ENCODE results near the gene ADAMTSL2.

Gene ADAMTSL2

DNA sequence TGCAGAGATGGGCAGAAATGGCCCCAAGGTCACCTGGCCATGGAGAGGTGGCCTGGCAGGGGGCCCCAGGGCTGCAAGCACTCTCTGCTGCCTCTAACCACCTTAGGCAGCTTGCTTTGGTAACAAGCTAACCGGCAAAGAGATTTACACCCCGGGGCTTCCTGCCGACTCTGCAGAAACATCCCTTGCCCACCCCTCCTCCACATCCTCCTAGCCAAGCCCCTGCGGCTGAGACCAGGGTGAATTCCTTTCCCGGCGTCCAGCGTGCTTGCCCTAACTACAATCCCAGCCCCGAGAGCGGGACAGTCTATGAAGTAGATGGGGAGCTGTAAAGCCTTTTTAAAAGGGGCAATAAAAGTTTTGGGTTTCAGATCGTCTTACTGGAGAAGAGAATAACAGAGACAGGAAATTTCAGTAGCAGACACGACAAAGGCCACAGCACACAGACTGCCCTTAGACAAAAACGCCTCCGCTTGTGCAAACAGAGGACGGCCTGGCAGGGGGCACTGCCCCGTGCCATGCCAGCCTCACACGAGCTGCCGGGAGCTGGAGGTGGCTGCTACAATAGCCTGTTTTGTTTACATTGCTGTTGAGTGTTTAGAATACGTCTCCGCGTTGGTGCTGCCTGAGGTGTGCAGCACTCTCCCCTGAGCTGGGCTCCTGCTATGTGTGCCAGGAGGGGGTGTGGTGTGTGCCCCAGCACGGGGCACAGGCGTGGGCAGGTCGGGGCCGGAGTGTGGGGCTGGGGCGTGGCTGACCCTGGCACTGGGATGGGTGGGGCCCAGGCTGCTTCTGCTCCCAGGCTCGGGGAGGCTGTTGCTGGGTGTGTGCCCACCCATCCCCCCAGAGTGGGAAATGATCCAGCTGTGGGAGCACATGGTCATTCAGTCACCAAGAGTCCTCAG is 25.1 kb upstream of the ADAMTSL2 start:
- Histone ChIP-seq H3K4me3 (ENCODE audit: low read length) (no peak overlapping the region), H3K9me3 (ENCODE audit: low read length) (no peaks in the 10 kb centered on the region), H3K4me1 (ENCODE audit: insufficient read depth, low read length) (peaks cover 11% of the 10 kb centered on the region), H3K36me3 (ENCODE audit: insufficient read depth, low read length) (no peaks in the 10 kb centered on the region), H3K27me3 (ENCODE audit: insufficient read depth, low read length) (peaks cover 16% of the 10 kb centered on the region), H2AFZ (ENCODE audit: low read depth, low read length) (no peak overlapping the region)

DNA sequence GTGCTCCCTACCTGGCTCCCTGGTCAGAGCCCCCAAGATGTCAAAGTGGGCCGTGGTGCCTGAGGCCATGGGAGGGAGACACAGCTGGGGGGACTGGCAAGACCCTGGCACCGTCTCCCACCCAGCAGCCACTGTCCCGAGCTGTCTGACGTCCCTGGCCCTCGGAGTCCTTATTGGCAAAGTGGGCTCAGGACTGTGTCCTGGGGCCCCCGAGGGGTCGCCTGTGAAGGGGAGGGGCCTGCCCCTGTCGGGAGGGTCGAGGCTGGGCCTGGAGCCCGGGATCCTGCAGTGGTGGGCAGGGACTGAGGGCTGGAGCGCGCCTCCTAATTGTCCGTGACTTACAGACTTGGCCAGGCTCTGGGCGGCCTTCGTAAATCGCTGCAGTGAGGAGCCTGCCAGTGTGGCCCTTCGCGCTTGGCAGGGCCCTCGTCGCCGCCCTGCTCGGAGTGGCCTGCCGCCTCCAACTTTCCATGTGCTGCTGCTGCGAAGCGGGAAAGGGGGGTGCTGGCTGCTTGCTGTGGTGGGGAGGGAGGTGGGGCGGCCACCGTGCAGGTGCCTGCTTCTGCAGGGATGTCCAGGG is 23.5 kb upstream of the ADAMTSL2 start:
- H3K27me3 ChIP-seq (ENCODE audit: insufficient read depth, low read length), result peaks cover 20% of the 10 kb centered on the region
- no peak overlapping the region for H3K4me3 ChIP-seq (ENCODE audit: low read length)
- no peaks in the 10 kb centered on the region for H3K9me3 ChIP-seq (ENCODE audit: low read length)
- peaks cover 11% of the 10 kb centered on the region for H3K4me1 ChIP-seq (ENCODE audit: insufficient read depth, low read length)
- no peak overlapping the region for H2AFZ ChIP-seq (ENCODE audit: low read depth, low read length)
- no peaks in the 10 kb centered on the region for H3K36me3 ChIP-seq (ENCODE audit: insufficient read depth, low read length)

DNA sequence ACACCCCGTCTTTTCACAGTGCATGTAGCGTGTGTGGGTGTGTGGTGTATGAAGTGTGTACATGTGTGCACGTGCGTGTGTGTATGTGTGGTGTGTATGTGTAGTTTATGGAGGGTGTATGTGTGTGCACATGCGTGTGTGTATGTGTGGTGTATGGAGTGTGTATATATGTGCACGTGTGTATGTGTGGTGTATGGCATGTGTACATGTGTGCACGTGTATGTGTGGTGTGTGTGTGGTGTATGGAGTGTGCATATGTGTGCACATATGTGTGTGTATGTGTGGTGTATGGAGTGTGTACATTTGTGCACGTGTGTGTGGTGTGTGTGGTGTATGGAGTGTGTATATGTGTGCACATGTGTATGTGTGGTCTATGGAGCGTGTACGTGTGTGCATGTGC is 22.9 kb upstream of the ADAMTSL2 start:
- no peaks in the 10 kb centered on the region for H3K36me3 ChIP-seq (ENCODE audit: insufficient read depth, low read length)

DNA sequence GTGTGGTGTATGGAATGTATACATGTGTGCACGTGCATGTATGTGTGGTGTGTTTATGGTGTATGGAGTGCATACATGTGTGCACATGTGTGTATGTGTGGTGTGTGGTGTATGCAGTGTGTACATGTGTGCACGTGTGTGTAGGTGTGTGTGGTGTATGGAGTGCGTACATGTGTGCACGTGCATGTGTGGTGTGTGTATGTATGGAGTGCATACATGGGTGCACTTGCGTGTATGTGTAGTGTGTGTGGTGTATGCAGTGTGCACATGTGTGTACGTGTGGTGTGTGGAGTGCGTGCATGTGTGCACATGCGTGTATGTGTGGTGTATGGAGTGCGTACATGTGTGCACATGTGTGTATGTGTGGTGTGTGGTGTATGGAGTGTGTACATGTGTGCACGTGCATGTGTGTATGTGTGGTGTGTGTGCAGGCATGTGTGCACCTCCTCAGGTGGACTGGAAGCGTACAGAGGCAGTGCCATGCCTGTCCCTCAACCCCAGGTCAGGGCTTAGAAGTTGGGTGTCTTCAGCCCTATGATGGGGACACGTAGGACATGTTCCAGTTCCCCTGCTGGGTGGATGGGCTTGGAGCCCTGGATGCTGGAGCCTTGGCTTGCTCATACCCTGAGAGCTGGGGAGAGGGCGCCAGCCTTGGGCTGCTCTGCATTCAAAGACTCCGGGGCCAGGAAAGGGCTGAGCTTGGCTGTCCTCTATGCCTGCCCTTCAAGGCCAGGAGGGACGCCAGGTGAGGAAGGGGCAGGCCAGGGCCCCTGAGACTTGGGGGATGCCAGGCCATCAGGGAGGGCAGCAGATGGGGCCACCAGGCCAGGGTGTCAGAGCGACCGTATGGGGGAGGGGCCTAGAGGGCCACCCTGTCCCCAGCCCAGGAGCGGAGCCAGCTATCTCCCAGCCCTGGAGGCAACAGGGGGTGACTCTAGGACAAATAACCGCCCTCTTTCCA is 22.0 kb upstream of the ADAMTSL2 start:
- Histone ChIP-seq H3K4me1 (ENCODE audit: insufficient read depth, low read length) (peaks cover 11% of the 10 kb centered on the region), H2AFZ (ENCODE audit: low read depth, low read length) (no peak overlapping the region), H3K36me3 (ENCODE audit: insufficient read depth, low read length) (no peaks in the 10 kb centered on the region), H3K27me3 (ENCODE audit: insufficient read depth, low read length) (peaks cover 24% of the 10 kb centered on the region), H3K9me3 (ENCODE audit: low read length) (no peaks in the 10 kb centered on the region), H3K4me3 (ENCODE audit: low read length) (no peak overlapping the region)

More for the DNA sequence above, 22.9 kb upstream of the ADAMTSL2 start:
- no peak overlapping the region for H2AFZ ChIP-seq (ENCODE audit: low read depth, low read length)
- no peaks in the 10 kb centered on the region for H3K9me3 ChIP-seq (ENCODE audit: low read length)
- H3K27me3 ChIP-seq (ENCODE audit: insufficient read depth, low read length), result peaks cover 20% of the 10 kb centered on the region
- H3K4me1 ChIP-seq (ENCODE audit: insufficient read depth, low read length), result peaks cover 11% of the 10 kb centered on the region
- H3K4me3 ChIP-seq (ENCODE audit: low read length), result no peak overlapping the region

DNA sequence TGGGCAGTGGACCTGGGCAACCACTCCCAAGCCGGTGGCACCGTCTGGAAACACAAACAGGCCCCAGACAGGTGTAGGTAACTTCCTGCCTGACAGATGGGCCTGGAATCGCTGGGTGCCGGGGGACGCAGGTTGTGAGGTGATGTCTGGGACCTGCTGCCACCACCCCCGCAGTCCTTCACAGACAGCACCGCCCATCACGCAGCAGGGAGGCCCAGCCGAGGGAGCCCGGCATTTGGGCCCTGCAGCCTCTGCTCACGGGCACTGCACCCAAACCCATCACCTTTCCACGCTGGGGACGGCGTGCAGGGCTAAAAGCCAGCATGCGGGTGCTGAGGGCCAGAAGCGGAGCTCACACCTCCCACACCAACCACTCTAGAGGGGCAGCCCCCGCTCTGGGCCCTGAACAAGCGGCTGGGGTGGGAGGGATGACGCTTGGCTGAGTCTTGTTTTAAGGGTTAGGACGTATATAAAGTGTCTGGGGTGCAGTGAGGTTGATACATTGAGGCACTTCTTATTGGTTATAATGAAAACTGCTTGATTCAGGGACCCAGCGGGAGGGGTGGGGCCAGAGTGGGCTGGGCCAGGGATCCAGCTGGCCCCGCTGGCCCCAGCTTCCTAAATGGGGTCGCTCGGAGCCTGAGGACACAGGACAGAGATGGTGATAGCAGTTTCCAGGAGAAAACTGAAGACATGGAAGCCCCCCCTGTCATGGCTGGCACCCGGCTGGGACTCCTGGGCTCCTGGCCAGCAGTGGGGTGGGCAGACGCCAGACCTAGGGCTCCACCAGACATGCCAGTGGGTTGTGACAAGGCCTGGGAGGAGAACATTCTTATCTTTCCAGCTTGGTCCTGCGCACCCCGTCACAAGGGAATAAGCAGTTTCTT is 21.0 kb upstream of the ADAMTSL2 start:
- Histone ChIP-seq H3K27me3 (ENCODE audit: insufficient read depth, low read length) (peaks cover 17% of the 10 kb centered on the region), H3K4me3 (ENCODE audit: low read length) (no peak overlapping the region), H2AFZ (ENCODE audit: low read depth, low read length) (no peak overlapping the region), H3K9me3 (ENCODE audit: low read length) (no peaks in the 10 kb centered on the region), H3K4me1 (ENCODE audit: insufficient read depth, low read length) (peaks cover 11% of the 10 kb centered on the region), H3K36me3 (ENCODE audit: insufficient read depth, low read length) (no peaks in the 10 kb centered on the region)

DNA sequence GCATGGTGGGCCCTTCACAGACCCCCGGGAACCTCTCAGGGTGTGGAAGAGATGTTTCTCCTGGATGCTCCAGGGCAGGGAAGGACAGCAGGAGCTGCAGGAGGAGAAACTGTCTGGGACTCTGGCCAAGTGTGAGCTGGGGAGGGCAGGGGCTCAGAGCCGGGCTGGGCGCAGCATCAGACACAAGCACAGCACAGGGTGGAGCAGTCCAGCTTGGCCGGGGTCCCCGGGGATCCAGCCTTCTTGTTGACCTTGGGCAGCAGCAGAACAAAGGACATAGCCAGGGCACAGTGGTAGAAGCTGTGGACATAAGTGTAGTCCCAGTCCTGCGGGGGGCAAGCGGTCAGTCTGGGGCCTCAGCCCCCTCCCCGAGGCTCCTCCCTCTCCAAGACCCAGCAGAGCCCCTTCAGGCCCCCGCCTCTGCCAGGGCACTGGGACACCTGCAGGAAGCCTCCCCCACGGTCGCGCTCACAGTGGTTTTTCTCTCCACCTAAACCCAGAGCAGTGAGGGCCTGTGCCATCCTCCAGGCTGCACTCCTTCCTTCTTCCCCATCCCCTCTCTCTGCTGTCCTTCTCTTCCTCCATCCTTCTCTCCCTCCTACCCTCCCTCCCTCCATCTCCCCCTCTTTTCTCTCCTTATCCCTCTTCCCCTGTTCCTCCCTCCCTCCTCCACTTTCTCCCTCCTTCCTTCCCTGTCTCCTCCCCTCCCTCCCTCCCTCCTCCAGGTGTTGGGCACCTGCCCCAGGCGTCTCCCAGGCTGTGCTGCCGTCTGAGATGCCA is 19.9 kb upstream of the ADAMTSL2 start:
- H3K27me3 ChIP-seq (ENCODE audit: insufficient read depth, low read length), result peaks cover 15% of the 10 kb centered on the region

DNA sequence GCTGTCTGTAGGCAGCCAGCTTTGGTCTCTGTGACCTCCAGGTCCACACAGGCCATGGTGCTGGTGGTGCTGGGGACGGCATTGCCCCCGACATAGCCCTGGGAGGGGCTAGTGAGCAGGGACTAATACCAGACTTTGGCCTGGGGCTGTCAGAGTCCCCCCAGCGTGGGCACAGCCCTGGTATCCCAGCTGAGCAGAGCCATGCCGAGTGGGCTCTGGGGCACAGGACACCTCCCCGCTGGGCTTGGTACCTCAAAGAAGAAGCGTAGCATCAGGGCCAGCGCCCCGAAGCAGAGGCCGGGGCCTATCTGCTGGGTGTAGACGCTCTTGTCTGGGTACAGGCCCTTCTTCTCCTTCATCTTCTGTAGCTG is 19.3 kb upstream of the ADAMTSL2 start:
- H3K9me3 ChIP-seq (ENCODE audit: low read length), result no peaks in the 10 kb centered on the region
- peaks cover 9% of the 10 kb centered on the region for H3K27me3 ChIP-seq (ENCODE audit: insufficient read depth, low read length)
- H3K36me3 ChIP-seq (ENCODE audit: insufficient read depth, low read length), result no peaks in the 10 kb centered on the region
- H3K4me3 ChIP-seq (ENCODE audit: low read length), result no peak overlapping the region
- no peak overlapping the region for H2AFZ ChIP-seq (ENCODE audit: low read depth, low read length)
- H3K4me1 ChIP-seq (ENCODE audit: insufficient read depth, low read length), result no peaks in the 10 kb centered on the region

More for the DNA sequence above, 19.9 kb upstream of the ADAMTSL2 start:
- H3K36me3 ChIP-seq (ENCODE audit: insufficient read depth, low read length), result no peaks in the 10 kb centered on the region
- H3K4me3 ChIP-seq (ENCODE audit: low read length), result no peak overlapping the region
- peaks cover 3% of the 10 kb centered on the region for H3K4me1 ChIP-seq (ENCODE audit: insufficient read depth, low read length)
- no peaks in the 10 kb centered on the region for H3K9me3 ChIP-seq (ENCODE audit: low read length)
- H2AFZ ChIP-seq (ENCODE audit: low read depth, low read length), result no peak overlapping the region

DNA sequence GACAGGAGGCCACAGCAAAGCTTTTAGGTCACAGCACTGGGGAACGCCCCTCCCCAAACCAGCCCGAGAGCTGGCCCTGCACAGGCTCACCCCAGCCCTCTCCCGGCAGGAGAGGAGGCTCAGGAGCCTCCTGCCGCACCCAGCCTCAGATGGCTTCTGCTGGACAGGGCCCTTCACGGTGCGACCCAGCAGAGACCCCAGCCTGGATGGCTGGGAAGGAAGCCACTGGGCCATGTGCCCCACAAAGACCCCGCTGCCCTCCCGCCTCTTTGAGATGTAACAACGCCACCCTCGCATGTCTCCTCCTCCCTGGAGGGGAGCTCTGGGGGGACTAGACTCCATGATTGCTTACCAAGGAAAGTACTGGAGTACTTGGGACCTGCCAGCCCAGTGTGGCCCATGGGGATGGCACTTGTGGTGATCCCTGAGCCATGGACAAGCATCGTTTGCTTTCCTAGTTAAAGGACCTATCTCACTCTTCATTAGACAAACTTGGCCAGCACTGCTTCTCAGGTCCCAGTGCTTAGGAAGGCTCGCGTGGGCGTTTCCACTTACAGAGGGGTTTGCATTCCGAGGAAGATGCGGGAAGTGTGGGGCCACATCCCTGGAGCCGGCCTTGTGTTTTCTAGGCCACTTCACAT is 18.8 kb upstream of the ADAMTSL2 start:
- Histone ChIP-seq H3K9me3 (ENCODE audit: low read length) (no peaks in the 10 kb centered on the region), H3K36me3 (ENCODE audit: insufficient read depth, low read length) (no peaks in the 10 kb centered on the region), H2AFZ (ENCODE audit: low read depth, low read length) (no peak overlapping the region), H3K4me3 (ENCODE audit: low read length) (no peak overlapping the region), H3K27me3 (ENCODE audit: insufficient read depth, low read length) (peaks cover 7% of the 10 kb centered on the region), H3K4me1 (ENCODE audit: insufficient read depth, low read length) (no peaks in the 10 kb centered on the region)

DNA sequence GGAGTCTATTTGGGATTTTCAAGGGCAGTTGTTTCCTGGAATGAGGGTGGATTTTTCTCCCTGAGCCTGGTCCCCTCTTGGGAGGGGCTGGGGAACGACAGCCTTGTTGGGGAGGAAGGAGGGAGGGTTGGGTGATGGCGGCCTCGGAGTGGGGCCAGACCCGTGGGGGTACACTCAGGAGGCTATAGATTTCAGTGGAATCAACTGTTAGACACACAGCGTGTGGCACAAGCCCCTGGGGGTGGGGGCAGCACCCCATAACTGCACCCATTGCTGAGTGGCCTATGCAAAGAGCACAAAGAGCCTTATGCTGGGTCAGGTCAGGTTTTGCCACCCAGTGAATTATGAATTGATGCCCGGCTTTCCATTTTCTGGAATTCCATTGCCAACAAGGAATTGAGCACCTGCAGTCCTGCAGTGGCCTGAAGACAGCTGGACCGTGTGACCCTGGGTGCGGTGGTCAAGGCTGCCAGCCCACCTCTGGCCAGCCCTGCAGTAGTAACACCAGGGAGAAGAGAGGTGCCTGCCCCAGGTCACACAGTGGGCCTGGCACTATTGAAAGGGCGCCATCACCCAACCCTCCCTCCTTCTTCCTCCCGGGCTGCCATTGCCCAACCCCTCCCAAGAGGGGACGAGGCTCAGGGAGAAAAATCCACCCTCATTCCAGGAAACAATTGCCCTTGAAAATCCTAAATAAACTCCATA is 18.1 kb upstream of the ADAMTSL2 start:
- Histone ChIP-seq H3K4me1 (ENCODE audit: insufficient read depth, low read length) (no peaks in the 10 kb centered on the region), H3K9me3 (ENCODE audit: low read length) (no peaks in the 10 kb centered on the region), H2AFZ (ENCODE audit: low read depth, low read length) (no peak overlapping the region), H3K4me3 (ENCODE audit: low read length) (no peak overlapping the region), H3K36me3 (ENCODE audit: insufficient read depth, low read length) (no peaks in the 10 kb centered on the region), H3K27me3 (ENCODE audit: insufficient read depth, low read length) (peaks cover 7% of the 10 kb centered on the region)

DNA sequence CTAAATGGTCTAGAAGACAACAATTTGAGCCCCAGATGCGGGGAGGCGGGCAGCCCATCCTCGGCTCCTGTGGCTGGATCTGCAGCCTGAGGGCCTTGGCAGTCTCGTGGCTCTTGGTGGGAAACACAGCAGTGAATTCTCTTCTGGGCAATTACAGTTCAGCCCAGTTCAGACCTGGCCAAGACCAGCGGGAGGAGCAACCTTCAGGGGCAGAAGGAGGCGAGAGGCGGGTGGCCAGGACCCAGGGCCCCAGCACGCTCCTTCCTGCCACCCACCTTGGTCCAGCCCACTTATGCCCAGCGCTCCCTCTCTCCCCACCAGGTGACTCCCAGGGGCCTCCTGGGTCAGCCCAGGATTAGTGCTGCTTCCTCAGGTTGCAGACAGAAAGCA is 17.5 kb upstream of the ADAMTSL2 start:
- Histone ChIP-seq H3K9me3 (ENCODE audit: low read length) (no peaks in the 10 kb centered on the region), H3K36me3 (ENCODE audit: insufficient read depth, low read length) (no peaks in the 10 kb centered on the region), H3K4me1 (ENCODE audit: insufficient read depth, low read length) (no peaks in the 10 kb centered on the region), H2AFZ (ENCODE audit: low read depth, low read length) (no peak overlapping the region), H3K27me3 (ENCODE audit: insufficient read depth, low read length) (peaks cover 7% of the 10 kb centered on the region), H3K4me3 (ENCODE audit: low read length) (no peak overlapping the region)

DNA sequence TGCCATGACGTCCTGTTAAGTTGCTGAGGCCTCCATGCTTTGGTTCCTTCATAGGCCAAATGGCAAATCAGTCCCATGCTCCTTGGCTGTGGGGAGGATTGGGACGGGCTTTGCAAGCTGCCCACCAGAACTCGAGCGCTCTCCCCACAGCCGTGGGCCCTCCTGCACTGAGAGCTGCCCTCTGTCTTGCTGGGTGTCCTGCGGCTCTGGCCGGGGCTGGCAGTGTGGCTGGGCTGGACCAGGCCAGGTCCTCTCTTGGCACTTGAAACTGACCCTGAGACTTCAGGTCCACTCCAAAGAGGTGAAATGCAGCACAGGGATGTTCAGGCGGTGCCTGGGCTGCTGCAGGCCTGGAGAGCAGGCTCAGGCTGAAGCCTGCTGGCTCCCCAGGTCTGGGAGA is 16.8 kb upstream of the ADAMTSL2 start:
- Histone ChIP-seq H3K9me3 (ENCODE audit: low read length) (no peaks in the 10 kb centered on the region), H3K4me3 (ENCODE audit: low read length) (no peak overlapping the region), H2AFZ (ENCODE audit: low read depth, low read length) (no peak overlapping the region), H3K36me3 (ENCODE audit: insufficient read depth, low read length) (no peaks in the 10 kb centered on the region), H3K4me1 (ENCODE audit: insufficient read depth, low read length) (no peaks in the 10 kb centered on the region), H3K27me3 (ENCODE audit: insufficient read depth, low read length) (peaks cover 7% of the 10 kb centered on the region)
